ENCODE results near the gene PILRB. TPM values are rescaled to one million over a fixed set of nuclear protein-coding genes. Genes with fewer than 3 reads are reported as not detected.
"Not testable (repeated sequence)": the region's sequence is repeated elsewhere in the genome, so short reads cannot be mapped to it uniquely, and the experiment has no call there.

PILRB gene
- total RNA-seq, result 10 to 100 TPM; 36.1 to 45.0 TPM
- long read RNA-seq, partial matches to known transcripts, result 0 of 4 reads
- long read RNA-seq, other reads (novel, unspliced or antisense), result 4 of 4 reads

DNA sequence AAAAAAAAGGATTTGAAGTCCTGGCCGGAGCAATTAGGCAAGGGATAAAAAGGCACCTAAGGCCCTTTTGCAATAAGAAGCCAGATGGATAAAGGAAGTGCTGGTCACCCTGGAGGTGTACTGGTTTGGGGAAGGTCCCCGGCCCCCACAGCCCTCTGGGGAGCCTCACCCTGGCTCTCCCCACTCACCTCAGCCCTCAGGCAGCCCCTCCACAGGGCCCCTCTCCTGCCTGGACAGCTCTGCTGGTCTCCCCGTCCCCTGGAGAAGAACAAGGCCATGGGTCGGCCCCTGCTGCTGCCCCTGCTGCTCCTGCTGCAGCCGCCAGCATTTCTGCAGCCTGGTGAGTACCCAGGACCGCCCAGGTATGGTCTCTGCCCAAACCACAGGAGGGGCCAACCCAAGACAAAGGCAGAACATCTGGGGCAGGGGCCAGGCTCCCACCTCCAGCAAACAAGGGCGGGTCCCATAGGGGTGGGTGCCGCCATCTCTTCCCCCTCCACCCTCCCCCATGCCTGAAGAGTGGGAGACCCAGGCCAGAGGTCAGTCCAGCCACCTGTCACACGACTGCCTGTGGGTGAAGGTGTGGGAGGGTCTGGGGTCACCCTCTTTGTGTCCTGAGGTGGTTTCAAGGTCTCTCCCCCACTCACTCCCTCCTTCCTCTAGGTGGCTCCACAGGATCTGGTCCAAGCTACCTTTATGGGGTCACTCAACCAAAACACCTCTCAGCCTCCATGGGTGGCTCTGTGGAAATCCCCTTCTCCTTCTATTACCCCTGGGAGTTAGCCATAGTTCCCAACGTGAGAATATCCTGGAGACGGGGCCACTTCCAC lies at the start of gene PILRB:
TSS of gene PILRB (plus strand) at position 91 of the 830 bp plus-strand sequence. CDS start at position 277, 186 bp downstream.
- intact Hi-C loops (cut with DNase I, micrococcal nuclease), result no loop called here
- DNase-seq (no peak), ATAC-seq (peak; percentile 13)

GRCh38 chr7:100318329-100318728 lies 39.6 kb upstream of the PILRB start:
- ATAC-seq; DNase-seq; intact Hi-C loops (cut with DNase I, micrococcal nuclease): not testable (repeated sequence)

DNA sequence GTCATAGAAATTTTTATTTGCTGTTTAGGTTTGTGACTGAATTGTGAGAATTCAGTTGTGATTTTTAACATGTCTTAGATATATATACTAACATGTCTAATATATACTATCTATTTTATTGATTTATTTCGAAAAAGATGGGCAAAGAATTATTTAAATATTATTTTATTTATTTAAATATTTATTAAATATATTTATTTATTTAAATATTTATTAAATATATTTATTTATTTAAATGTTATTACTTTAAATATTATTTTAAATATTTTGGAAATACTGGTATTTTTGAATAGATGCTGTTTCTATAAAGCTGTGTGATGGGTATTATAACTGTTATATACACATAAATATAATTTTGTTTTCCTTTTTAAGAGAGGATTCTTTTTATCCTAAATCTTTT lies 36.3 kb upstream of the PILRB start:
- DNase-seq; ATAC-seq; intact Hi-C loops (cut with DNase I, micrococcal nuclease): not testable (repeated sequence)

DNA sequence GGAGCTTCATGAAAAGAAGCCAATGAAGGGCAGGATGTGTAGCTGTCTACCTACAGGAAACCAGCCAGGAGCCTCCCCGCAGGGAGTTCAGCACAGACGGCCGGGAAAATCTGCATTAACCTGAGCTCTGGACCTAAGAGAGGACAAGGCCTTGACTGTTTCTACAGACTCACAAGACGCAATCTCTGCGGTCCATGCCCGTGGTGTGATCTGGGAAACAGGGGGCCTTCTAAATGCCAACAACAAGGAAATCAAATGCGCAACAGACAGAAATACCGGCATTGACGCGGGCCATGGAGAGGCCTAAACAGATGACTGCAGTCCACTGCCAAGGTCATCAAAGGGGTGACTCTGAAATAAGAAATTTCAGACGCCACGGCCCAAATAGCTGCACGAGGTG lies 33.7 kb upstream of the PILRB start:
- intact Hi-C loops (cut with DNase I, micrococcal nuclease); ATAC-seq; DNase-seq: not testable (repeated sequence)

GRCh38 chr7:100325671-100326070 lies 32.2 kb upstream of the PILRB start:
- DNase-seq; intact Hi-C loops (cut with DNase I, micrococcal nuclease); ATAC-seq: not testable (repeated sequence)

- DNase-seq; intact Hi-C loops (cut with DNase I, micrococcal nuclease); ATAC-seq: not testable (repeated sequence)
Observed at GRCh38 chr7:100326914-100327313, 31.0 kb upstream of the PILRB start.

DNA sequence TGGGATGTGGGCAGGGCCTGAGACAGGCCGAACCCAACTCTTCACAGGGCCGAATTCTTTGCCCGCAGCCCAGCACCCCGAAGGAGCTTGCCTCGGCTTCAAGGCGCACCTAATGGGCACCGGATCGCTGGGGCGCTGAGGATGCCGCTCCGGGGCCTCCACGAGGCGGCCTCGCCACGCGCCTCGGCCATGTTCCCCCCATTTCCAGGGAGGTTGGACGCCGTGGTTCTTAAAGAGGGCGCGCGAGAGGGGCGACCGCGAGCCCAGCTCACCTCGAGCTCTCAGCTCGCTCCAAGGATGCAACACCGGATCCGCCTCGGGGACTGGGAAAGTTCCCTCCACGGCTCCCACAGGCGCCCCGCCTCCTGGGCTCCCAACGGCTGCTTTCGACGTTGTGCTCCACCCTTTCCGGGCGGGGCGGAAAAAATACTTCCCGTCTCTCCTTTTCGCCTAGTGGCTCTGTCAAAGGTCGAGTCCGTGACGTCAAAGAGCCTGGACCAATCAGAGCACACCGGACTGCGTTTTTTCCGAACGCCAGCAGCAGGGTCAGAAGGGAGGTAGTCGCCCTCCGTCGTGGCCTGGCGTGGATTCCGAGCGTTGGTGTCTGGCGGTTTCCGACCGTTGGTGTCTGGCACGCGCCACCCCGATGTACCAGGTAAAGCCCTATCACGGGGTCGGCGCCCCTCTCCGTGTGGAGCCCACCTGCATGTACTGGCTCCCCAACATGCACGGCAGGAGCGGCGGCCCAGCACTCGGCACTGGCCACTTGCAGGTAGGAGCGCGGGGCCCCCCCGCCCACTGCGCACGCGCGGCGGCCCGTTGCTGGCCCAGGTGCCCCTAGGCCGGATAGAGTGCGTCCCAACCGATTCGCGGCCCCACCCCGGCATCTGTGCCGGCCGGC lies 22.1 kb upstream of the PILRB start:
- intact Hi-C loops (cut with DNase I, micrococcal nuclease), result not testable (repeated sequence)
- peak; percentile 95 for ATAC-seq

GRCh38 chr7:100338083-100338696 lies 19.7 kb upstream of the PILRB start:
- ATAC-seq; intact Hi-C loops (cut with DNase I, micrococcal nuclease): not testable (repeated sequence)

More for the DNA sequence above, 22.1 kb upstream of the PILRB start:
- DNase-seq, result peak; percentile 93

DNA sequence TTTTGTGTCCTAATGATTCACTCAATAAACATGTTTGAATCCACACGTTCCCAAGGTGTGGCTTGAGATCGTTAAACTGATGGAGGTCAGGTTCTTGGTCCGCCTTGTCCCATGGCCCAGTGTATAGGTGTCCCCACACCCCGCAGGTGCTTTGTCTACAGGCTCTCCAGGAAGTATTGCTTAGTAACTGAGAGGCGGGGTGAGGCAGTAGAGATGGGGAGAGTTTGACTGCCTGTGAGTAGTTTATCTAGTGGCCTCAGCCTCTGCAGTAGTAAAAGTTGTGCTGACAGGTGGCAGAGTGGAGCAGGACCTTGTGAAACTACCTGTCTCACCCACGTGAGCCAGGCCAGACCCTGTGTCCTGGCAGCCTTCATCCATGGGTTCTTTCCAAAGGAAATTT lies 16.6 kb upstream of the PILRB start:
- intact Hi-C loops (cut with DNase I, micrococcal nuclease), result not testable (repeated sequence)
- peak; percentile 61 to 84 for DNase-seq
- ATAC-seq, result peak; percentile 93

More at GRCh38 chr7:100338083-100338696, 19.7 kb upstream of the PILRB start:
- not testable (repeated sequence) for DNase-seq

GRCh38 chr7:100342765-100343164 lies 15.2 kb upstream of the PILRB start:
- DNase-seq (no peak), ATAC-seq (no peak)
- intact Hi-C loops (cut with DNase I, micrococcal nuclease), result no loop called here

GRCh38 chr7:100344124-100344559 lies 13.8 kb upstream of the PILRB start:
- ATAC-seq; DNase-seq; intact Hi-C loops (cut with DNase I, micrococcal nuclease): not testable (repeated sequence)

DNA sequence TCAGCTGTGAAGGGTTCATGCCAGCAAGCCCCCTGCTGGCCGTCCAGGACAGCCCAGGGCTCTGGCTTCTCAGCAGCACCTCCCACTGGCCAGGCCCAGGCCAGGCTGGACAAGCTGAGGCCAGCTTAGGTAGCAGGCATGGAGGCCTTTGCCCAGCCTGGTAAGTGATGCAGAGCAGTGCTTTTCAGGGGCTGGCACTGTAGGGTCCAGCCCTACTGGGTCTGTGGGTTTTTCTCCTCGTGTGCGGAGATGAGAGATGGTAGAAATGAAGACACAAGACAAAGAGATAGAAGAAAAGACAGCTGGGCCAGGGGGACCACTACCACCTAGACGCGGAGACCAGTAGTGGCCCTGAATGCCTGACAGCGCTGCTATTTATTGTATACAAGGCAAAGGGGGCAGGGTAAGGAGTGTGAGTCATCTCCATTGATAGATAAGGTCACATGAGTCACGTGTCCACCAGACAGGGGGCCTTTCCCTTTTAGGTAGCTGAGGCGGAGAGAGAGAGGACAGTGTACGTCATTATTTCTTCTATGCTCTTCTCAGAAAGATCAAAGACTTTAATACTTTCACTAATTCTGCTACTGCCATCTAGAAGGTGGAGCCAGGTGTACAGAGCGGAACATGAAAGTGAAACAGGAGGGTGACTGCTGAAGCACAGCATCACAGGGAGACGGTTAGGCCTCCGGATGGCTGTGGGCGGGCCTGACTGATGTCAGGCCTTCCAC lies 13.2 kb upstream of the PILRB start:
- intact Hi-C loops (cut with DNase I, micrococcal nuclease), result not testable (repeated sequence)
- DNase-seq (peak; percentile 34 to 47), ATAC-seq (peak; percentile 71)

- ATAC-seq, result peak; percentile 29
- peak; percentile 62 to 84 for DNase-seq
- intact Hi-C loops (cut with DNase I, micrococcal nuclease), result not testable (repeated sequence)
Observed at GRCh38 chr7:100345288-100345672, 12.6 kb upstream of the PILRB start.

- intact Hi-C loops (cut with DNase I, micrococcal nuclease), result no loop called here
- no peak for ATAC-seq
Observed at GRCh38 chr7:100346921-100347320, 11.0 kb upstream of the PILRB start.

GRCh38 chr7:100348805-100349204 lies 9.1 kb upstream of the PILRB start:
- ATAC-seq (no peak), DNase-seq (no peak)
- intact Hi-C loops (cut with DNase I, micrococcal nuclease), result no loop called here

More at GRCh38 chr7:100346921-100347320, 11.0 kb upstream of the PILRB start:
- no peak for DNase-seq

DNA sequence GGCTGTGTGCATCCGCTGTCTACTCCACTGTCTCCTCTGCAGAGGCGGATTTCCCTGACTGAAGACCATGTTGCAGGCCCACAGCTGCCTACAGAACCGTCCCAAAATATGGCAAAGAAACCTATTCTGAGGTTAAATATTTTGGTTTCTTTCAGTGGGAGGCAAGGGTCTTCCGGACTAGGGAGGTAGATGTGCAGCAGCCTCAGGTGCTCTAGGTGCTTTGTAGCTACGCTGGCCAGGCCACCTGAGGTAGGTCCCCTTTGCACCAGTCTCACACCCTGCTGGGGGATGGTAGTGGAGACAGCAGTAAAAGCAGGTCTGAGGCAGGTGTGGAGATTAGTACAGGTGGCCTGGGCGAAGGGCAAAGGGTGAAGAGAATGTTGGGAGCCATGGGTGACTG lies 8.2 kb upstream of the PILRB start:
- no peak for ATAC-seq
- intact Hi-C loops (cut with DNase I, micrococcal nuclease), result no loop called here
- DNase-seq, result no peak

GRCh38 chr7:100351657-100352058 lies 6.3 kb upstream of the PILRB start:
- intact Hi-C loops (cut with DNase I, micrococcal nuclease), result no loop called here
- DNase-seq (no peak), ATAC-seq (no peak)

GRCh38 chr7:100352230-100352781 lies 5.6 kb upstream of the PILRB start:
- DNase-seq; intact Hi-C loops (cut with DNase I, micrococcal nuclease): not testable (repeated sequence)
- ATAC-seq, result peak; percentile 12

All from left colon (tissue), 2 donors.